Measurements from ENCODE around the gene SLC2A10. TPM values are rescaled to one million over a fixed set of nuclear protein-coding genes. Genes with fewer than 3 reads are reported as not detected.

SLC2A10 gene
- total and polyA plus RNA-seq, 2 experiments from 2014 or later: 4.9 to 14.6 TPM

GRCh38 chr20:46681032-46681854 lies 28.2 kb upstream of the SLC2A10 start:
- Histone ChIP-seq H3K4me1 (ENCODE audit: insufficient read depth) (peaks cover 24% of the 10 kb centered on the region; the same call in 1 of the 2 replicates), H3K27ac (ENCODE audit: low read depth) (no peak overlapping the region), H3K27me3 (ENCODE audit: insufficient read depth) (no peaks in the 10 kb centered on the region), H3K9me2 (ENCODE audit: insufficient read depth) (no peaks in the 10 kb centered on the region), H3F3A (replicated peaks; ENCODE audit: low read depth) (peaks cover 4% of the 10 kb centered on the region; the same call in 1 of the 2 replicates), H4K20me1 (replicated peaks; ENCODE audit: insufficient read depth) (0 out of 2 replicates have a peak, but pooled peaks cover 9% of the 10 kb centered on the region), H3K79me2 (replicated peaks; ENCODE audit: insufficient read depth) (peaks cover 40% of the 10 kb centered on the region), H2AFZ (no peak overlapping the region), H3K4me3 (no peak overlapping the region), H3K4me2 (peak overlapping the region; percentile 42; the same call in 1 of the 2 replicates), H3K36me3 (ENCODE audit: insufficient read depth) (peaks cover 11% of the 10 kb centered on the region)
- Mint-ChIP-seq H3K36me3 (ENCODE audit: low read depth) (peaks cover 42% of the 10 kb centered on the region), H3K27ac (no peak overlapping the region), H3K4me3 (no peak overlapping the region), H3K27me3 (ENCODE audit: insufficient read depth, low read depth, poor library complexity) (peaks cover 7% of the 10 kb centered on the region), H3K4me1 (peaks cover 40% of the 10 kb centered on the region), H3K9me3 (peaks cover 3% of the 10 kb centered on the region; the same call in 2 of the 3 replicates)
- no peak for TF ChIP-seq POLR2AphosphoS5 (IDR thresholded peaks at IDR 0.05; ENCODE audit: low read depth)
- no peak for TF ChIP-seq STAT1 (IDR thresholded peaks at IDR 0.05; ENCODE audit: unreplicated experiment)
- 0 out of 2 replicates have a peak, but pooled peaks have one; percentile 9 for TF ChIP-seq CREB1 (CRISPR knock-in tag; IDR thresholded peaks at IDR 0.05; ENCODE audit: low read depth)
- TF ChIP-seq CTCF (conservative IDR thresholded peaks at IDR 0.05; ENCODE audit: low read depth in 2 of 2): peak; percentile 83 to 95
- TF ChIP-seq EZH2 (IDR thresholded peaks at IDR 0.05; ENCODE audit: low read depth, unreplicated experiment): no peak
- TF ChIP-seq EZH2phosphoT487 (IDR thresholded peaks at IDR 0.05; ENCODE audit: unreplicated experiment): no peak
- TF ChIP-seq JUNB (IDR thresholded peaks at IDR 0.05; ENCODE audit: unreplicated experiment): no peak
- TF ChIP-seq ZNF462 (CRISPR knock-in tag; IDR thresholded peaks at IDR 0.05): no peak
- TF ChIP-seq ZNF331 (CRISPR knock-in tag; IDR thresholded peaks at IDR 0.05; ENCODE audit: low read depth): no peak
- DNase-seq (ENCODE audit: low spot score) (peak; percentile 88), ATAC-seq (peak; percentile 32)

Data from GM23338 (cell line).